Mesothelial cell of epicardium (in vitro differentiated cells): ENCODE measurements around the gene NALF2. TPM values are rescaled to one million over a fixed set of nuclear protein-coding genes. Genes with fewer than 3 reads are reported as not detected.
A peak's percentile ranks its signal among the peaks of the same experiment; 100 is the strongest.

Source experiments
- DNase-seq, 2 experiments: peaks; one replicate each; pipeline ENCODE4 v3.0.0; 2021; ENCODE audit warnings: low spot score in 2 of 2; ENCODE audit not compliant: unreplicated experiment in 2 of 2
- H3K27ac Mint-ChIP-seq: 2 replicates; pipeline ENCODE4 v1.8.0; 2021; ENCODE audit warnings: mixed read lengths
- H3K27me3 Mint-ChIP-seq: 2 replicates; pipeline ENCODE4 v1.8.0; 2021; ENCODE audit warnings: low read depth, mixed read lengths
- H3K36me3 Mint-ChIP-seq: 2 replicates; pipeline ENCODE4 v1.8.0; 2021; ENCODE audit warnings: mixed read lengths
- H3K4me1 Mint-ChIP-seq: 2 replicates; pipeline ENCODE4 v1.8.0; 2021; ENCODE audit warnings: mixed read lengths
- H3K4me3 Mint-ChIP-seq: 2 replicates; pipeline ENCODE4 v1.8.0; 2021; ENCODE audit warnings: mild to moderate bottlenecking, moderate library complexity, mixed read lengths
- H3K9me3 Mint-ChIP-seq: 2 replicates; pipeline ENCODE4 v1.8.0; 2021; ENCODE audit warnings: mixed read lengths
- CTCF ChIP-seq: fragments of 200-600 bp; sonication (generic); IDR thresholded peaks from one replicate; pipeline ENCODE4 v1.5.0; 2021; ENCODE audit warnings: antibody characterized with exemption; ENCODE audit not compliant: unreplicated experiment
- total RNA-seq: library from RNA; stranded (reverse); gene quantifications from 3 replicates; pipeline ENCODE4 v1.2.1, GENCODE V29; 2021

The NALF2 gene
- total RNA-seq, 1 donor from 2014 or later = not detected

- Mint-ChIP-seq H3K27me3 (peaks cover 33% of the 10 kb centered on the region), H3K27ac (no peak overlapping the region), H3K36me3 (no peaks in the 10 kb centered on the region), H3K4me1 (no peaks in the 10 kb centered on the region), H3K4me3 (no peak overlapping the region), H3K9me3 (peaks cover 25% of the 10 kb centered on the region)
- no peak for DNase-seq
- no peak for TF ChIP-seq CTCF
Measured at GRCh38 chrX:69530306-69530705, 26.2 kb downstream of the NALF2 start.

DNA sequence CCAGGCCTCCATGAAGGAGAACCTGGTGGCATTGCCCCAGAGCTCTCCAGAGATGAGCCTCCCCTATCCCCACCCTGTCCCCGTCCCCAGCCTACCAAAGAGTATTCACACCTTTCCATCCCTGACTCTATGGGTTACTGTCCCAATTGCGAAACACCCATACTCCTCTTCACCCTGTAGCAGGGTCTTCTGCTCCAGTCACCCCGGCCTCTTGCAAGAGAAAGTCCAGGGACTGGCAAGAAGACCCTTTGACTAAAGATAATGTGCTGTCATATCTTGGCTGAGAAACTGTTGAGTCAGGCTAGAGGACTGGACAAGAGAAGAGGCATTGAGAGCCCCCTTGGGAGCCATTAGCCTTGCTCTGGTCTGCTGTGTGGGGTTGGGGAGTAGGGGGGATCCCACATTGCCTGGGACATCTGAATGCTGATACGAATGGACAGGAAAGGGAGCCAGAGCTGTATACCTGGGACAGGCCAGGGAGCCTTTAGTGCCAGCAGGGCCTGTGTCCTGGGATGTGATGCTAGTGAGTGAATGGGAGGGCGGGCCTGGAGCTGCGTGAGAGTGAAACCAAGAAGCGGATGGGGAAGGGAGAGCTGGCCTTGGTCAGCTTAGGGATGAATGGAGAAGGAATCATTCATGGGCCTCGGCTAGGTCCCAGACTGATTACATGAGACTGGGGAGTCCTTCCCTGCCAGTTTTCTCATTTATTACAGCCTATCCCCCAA is 27.1 kb downstream of the NALF2 start:
- Mint-ChIP-seq H3K36me3 (no peaks in the 10 kb centered on the region), H3K27ac (no peak overlapping the region), H3K27me3 (peaks cover 26% of the 10 kb centered on the region), H3K4me3 (no peak overlapping the region), H3K4me1 (no peaks in the 10 kb centered on the region), H3K9me3 (peaks cover 24% of the 10 kb centered on the region)
- DNase-seq = no peak
- TF ChIP-seq CTCF = no peak

DNA sequence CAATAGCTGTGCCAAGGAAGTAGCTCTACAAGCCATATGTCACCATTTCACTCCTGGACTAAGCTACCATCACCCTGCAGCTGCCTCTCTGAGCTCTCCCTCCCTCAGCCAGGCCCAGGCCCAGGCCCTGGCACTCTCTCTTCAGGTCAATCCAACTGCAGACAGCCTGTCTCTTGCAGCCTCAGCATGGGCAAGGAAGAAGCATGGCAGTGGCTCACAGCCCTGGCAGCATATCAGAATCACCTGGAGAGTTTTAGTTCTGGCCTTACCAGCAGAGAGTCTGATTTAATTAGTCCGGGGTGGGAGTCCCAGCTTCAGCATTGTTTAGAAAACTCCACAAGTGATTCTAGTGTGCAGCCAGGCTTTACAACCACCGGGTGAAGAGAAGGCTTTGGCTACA is 31.5 kb downstream of the NALF2 start:
- Mint-ChIP-seq H3K27me3 (peaks cover 10% of the 10 kb centered on the region), H3K4me1 (no peaks in the 10 kb centered on the region), H3K9me3 (peaks cover 16% of the 10 kb centered on the region), H3K4me3 (no peak overlapping the region), H3K36me3 (no peaks in the 10 kb centered on the region), H3K27ac (no peak overlapping the region)
- no peak for TF ChIP-seq CTCF
- no peak for DNase-seq

- Mint-ChIP-seq H3K9me3 (peaks cover 16% of the 10 kb centered on the region), H3K27me3 (peaks cover 10% of the 10 kb centered on the region), H3K27ac (no peak overlapping the region), H3K4me1 (peaks cover 2% of the 10 kb centered on the region), H3K4me3 (peak overlapping the region; percentile 74), H3K36me3 (no peaks in the 10 kb centered on the region)
- DNase-seq = peak; percentile 66 to 86
- TF ChIP-seq CTCF = peak; percentile 78
Measured at GRCh38 chrX:69538321-69538876, 34.3 kb downstream of the NALF2 start.

GRCh38 chrX:69539437-69539836 is 35.3 kb downstream of the NALF2 start:
- no peak for DNase-seq
- peaks cover 10% of the 10 kb centered on the region for H3K27me3 Mint-ChIP-seq
- peaks cover 13% of the 10 kb centered on the region for H3K9me3 Mint-ChIP-seq
- no peak overlapping the region for H3K4me3 Mint-ChIP-seq
- peaks cover 5% of the 10 kb centered on the region for H3K4me1 Mint-ChIP-seq
- no peak for TF ChIP-seq CTCF
- H3K27ac Mint-ChIP-seq = no peak overlapping the region
- H3K36me3 Mint-ChIP-seq = no peaks in the 10 kb centered on the region
